Measurements from ENCODE around the gene KCTD5. TPM values are rescaled to one million over a fixed set of nuclear protein-coding genes. Genes with fewer than 3 reads are reported as not detected.

KCTD5 gene
- total RNA-seq, 1 experiment from 2014 or later = 83.9 TPM

DNA sequence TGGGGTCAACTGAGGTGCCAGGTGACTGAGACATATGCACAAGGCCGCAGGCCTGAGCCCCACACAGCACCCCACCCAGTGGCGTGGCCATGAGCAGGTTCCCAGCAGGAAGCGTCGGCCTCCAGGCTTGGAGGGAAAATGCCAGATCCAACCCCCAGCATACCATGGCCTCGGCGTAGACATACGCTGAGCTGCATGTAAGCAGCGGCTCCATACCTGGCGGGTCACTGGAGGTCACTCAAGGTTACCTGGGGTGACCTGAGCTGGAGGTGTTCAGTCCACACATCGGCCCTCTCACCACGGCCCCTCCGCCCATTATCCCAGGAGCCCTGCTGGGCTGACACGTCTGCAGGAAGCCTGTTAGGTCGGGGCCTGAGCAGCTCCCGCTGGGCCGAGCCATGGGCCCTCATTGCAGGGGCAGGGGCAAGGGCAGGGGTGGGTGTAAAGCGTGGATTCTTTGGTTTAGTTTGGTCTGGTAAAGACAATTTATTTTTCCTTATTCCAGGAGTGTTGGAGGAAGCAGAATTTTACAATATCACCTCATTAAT, 15.2 kb downstream of the KCTD5 start:
- DNase-seq (ENCODE audit: low read depth) = no peak

- DNase-seq (ENCODE audit: low read depth) = no peak
Observed at GRCh38 chr16:2698103-2698870, 16.0 kb downstream of the KCTD5 start.

- no peak for DNase-seq (ENCODE audit: low read depth)
Observed at GRCh38 chr16:2698965-2699750, 16.8 kb downstream of the KCTD5 start.

DNA sequence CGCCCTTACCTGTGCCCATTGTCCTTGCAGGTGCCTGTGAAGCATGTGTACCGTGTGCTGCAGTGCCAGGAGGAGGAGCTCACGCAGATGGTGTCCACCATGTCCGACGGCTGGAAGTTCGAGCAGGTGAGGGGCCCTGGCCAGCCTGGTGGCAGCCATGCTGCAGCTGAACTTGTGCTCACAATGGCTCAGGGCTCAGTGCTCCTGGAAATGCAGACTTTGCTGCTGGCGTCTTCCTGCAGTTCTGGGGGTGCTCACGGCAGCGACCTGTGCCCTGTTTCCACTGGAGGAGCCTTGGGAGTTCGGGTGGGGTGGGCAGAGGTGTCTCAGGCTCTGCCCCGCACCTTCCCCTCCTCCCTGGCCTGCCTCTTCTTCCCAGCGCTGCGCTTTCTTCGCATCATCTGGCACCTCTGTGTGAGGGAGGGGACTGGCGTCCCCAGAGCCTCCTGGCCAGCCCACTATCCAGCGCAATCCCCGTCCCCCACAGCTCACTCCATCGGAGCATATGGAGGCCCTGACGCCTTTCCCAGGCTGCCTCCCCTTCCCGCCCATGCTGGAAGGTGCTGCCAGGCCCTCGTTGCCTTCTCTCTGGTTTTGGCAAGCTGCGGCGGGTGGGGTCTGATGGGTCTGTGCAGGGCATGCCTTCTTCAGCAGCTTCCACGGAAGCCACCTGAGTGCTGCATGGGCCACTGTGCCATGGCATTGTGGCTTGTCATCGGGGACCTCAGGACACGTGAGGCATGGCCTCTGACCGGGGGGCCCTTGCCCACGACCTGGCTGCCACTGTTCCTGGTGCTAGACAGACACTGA, 17.7 kb downstream of the KCTD5 start:
- DNase-seq (ENCODE audit: low read depth) = no peak

- DNase-seq (ENCODE audit: low read depth) = no peak
Observed at GRCh38 chr16:2700786-2701185, 18.5 kb downstream of the KCTD5 start.

- no peak for DNase-seq (ENCODE audit: low read depth)
Observed at GRCh38 chr16:2701272-2701671, 18.9 kb downstream of the KCTD5 start.

DNA sequence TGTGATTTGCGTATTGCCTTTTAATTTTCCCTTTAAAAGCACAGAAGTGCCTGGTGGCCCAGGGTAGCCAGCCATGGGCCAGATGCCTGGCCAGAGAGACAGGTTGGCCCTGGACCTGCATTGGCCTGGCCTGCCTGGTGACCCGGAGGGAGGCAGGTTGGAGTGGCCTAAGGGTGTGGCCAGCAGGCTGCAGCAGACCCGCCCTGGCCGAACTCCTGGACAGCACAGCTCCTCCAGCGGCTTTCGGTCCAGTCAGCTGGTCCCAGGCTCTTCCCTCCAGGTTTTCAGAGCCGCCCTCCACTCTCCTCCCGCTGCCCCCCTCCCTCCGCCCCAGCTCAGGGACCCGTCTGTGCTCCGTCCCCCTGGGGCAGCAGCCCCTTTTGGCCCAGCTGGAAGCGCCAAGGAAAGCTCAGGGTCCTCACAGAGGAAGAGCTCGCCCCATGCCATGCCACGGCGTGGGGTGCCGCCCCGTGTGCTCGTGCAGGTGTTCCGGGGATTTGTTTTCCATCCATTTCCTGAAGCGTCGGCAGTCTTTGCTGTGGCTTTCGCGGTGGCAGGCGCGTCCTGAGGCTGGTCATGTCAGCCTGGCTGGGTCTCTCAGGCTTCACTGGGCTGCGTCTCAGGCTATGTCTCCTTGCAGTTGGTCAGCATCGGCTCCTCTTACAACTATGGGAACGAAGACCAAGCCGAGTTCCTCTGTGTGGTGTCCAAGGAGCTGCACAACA, 19.6 kb downstream of the KCTD5 start:
- no peak for DNase-seq (ENCODE audit: low read depth)

GRCh38 chr16:2702438-2702825, 20.1 kb downstream of the KCTD5 start:
- no peak for DNase-seq (ENCODE audit: low read depth)

- no peak for DNase-seq (ENCODE audit: low read depth)
Observed at GRCh38 chr16:2702871-2703745, 20.8 kb downstream of the KCTD5 start.

DNA sequence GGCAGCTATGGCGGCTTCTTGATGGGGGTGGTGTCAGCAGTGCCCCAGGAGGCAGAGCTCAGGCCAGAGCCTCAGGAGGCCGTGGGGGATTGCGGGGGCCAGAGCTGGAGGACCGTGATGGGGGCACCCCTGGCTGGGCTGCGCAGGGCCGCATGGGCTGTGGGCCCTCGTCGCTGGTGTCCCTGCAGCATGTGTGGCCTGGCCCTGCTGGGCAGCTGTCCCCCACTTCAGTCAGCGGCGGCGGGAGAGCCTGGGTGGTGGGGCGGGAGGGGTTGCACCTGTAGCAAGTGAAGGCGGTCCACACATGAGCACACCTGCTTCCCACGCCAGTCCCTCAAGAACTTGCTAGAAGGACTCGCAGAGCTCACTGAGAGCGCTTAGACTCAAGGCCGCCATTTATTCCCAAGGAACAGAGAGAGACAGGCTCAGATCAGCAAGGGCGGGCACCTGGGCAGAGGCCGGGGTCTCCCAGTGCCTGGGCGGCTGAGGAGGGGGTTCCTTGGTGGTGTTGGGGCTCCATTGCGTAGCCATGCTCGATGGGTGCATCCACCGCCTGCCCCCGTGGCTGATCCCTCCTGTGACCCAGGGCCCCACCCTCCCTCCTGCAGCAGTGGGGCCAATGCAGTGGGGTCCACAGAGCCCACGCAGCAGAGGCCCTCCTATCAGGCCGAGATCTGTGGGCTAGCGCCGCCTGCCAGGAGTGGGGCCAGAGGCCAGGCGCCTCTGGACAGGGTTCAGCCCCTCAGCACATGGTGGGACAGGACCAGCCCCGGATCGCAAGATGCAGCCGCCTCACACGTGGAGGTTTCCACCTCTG, 22.1 kb downstream of the KCTD5 start:
- no peak for DNase-seq (ENCODE audit: low read depth)

- DNase-seq (ENCODE audit: low read depth) = no peak
Observed at GRCh38 chr16:2704983-2705275, 22.6 kb downstream of the KCTD5 start.

GRCh38 chr16:2705351-2705750, 23.0 kb downstream of the KCTD5 start:
- no peak for DNase-seq (ENCODE audit: low read depth)

GRCh38 chr16:2706085-2706484, 23.8 kb downstream of the KCTD5 start:
- no peak for DNase-seq (ENCODE audit: low read depth)

- no peak for DNase-seq (ENCODE audit: low read depth)
Observed at GRCh38 chr16:2706611-2707311, 24.4 kb downstream of the KCTD5 start.

DNA sequence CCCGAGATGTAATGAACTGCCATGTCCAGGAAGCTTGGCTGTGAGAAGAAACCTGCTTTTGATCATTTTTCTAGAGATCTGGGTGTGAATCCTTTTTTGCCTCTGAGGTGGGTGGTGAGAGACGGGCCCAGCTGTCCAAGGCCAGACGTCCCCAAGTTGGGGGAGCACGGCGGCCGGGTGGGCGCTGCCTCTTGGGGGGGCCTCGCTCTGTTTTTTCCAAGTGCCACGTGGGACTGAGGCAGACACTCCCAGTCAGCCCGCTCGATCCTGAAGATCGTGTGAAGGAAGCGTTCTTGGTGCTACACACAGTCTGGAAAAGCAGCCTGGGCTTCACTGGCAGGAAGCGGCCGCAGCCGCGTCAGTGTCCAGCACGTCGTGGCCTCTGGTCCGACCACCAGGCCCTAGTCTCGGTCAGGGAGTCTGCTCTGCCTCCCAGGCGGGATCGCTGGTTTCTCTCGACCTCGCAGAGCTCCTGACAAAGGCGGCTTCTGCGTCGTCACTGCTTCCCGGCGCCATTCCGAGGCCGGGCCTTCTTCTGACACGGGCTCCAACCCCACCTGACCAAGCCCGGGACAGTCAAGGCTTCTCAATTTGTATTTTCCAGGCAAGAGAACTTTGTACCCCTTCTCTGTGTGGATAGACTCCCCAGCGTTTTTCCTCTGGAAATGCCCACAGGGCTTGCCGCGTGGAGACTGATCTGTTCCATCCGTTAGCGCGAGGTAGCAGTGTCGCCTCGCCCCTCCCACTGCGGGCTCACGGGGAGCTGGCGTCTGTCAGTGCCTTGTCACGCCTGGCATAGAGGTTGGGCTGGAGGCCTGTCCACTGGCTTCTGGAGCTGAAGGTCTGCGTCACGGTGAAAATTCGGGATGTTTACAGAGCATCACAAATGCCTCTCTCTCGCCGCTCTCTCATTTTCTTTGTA, 25.3 kb downstream of the KCTD5 start:
- no peak for DNase-seq (ENCODE audit: low read depth)

GRCh38 chr16:2708290-2708639, 25.9 kb downstream of the KCTD5 start:
- no peak for DNase-seq (ENCODE audit: low read depth)

- DNase-seq (ENCODE audit: low read depth) = no peak
Observed at GRCh38 chr16:2708955-2709587, 26.7 kb downstream of the KCTD5 start.

DNA sequence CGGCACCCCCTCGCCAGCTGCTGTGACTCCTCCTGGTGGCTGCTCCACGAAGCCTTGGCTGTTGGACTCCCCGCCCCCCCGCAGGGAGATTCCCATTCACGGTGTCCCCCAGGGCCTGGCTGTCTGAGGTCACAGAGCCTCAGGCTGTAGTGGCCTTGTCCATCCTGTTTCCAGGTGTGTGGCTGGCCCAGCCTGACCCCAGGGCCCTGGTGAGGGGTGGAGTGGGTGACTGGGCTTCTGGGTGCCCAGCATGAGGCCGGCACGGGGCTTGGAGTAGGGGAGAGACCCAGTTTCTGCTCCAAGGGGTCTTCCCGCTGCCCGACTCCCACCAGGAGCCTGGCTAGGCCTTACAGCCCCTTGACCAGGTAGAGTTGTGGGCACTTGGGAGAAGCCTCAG, 27.3 kb downstream of the KCTD5 start:
- no peak for DNase-seq (ENCODE audit: low read depth)

All from M059J (cell line).